GM18505 (cell line): ENCODE data around the gene YJU2.

Experiments
- ATAC-seq: cut with Tn5 transposase; IDR thresholded peaks from one replicate; pipeline ENCODE4 v1.9.1; 2021; ENCODE audit not compliant: unreplicated experiment
- POLR2A ChIP-seq: IDR thresholded peaks from 4 replicates; pipeline ENCODE4 v1.6.1; 2011; ENCODE audit warnings: borderline replicate concordance; ENCODE audit not compliant: insufficient read depth, insufficient read length; ENCODE audit errors: extremely low read depth

Gene YJU2

GRCh38 chr19:4288091-4288777 is 41.4 kb downstream of the YJU2 start:
- no peak for ATAC-seq
- no peak for TF ChIP-seq POLR2A

- no peak for TF ChIP-seq POLR2A
- ATAC-seq = no peak
These were observed 44.4 kb downstream of the YJU2 start for GRCh38 chr19:4291184-4291732.

DNA sequence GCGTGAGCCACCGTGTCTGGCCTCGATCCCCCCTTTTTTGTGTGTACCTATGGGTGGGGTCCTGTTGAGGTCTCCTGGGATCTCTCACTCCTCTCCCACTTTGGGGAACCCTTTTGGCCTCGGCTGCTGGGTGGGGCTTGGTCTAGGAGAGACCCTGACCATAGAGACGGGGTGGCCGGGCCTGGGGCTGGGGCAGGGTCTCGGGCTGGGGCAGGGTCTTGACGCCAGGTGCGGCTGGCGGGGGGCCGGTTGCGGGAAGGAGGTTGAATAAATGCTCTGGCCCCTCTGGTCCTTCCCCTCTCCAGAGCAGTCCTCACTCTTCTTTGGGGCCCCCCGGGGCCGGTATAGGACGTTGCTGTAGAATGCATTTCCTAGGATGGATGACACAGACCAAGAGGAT is 45.6 kb downstream of the YJU2 start:
- no peak for ATAC-seq
- no peak for TF ChIP-seq POLR2A

GRCh38 chr19:4294389-4294788 is 47.5 kb downstream of the YJU2 start:
- ATAC-seq = no peak
- no peak for TF ChIP-seq POLR2A

GRCh38 chr19:4295972-4296771 is 49.3 kb downstream of the YJU2 start:
- no peak for TF ChIP-seq POLR2A
- no peak for ATAC-seq

GRCh38 chr19:4297901-4298809 is 51.3 kb downstream of the YJU2 start:
- TF ChIP-seq POLR2A = no peak
- ATAC-seq = no peak

- no peak for TF ChIP-seq POLR2A
- no peak for ATAC-seq
These were observed 52.1 kb downstream of the YJU2 start for GRCh38 chr19:4298810-4299550.

GRCh38 chr19:4300589-4300988 is 53.7 kb downstream of the YJU2 start:
- TF ChIP-seq POLR2A = no peak
- ATAC-seq = no peak

DNA sequence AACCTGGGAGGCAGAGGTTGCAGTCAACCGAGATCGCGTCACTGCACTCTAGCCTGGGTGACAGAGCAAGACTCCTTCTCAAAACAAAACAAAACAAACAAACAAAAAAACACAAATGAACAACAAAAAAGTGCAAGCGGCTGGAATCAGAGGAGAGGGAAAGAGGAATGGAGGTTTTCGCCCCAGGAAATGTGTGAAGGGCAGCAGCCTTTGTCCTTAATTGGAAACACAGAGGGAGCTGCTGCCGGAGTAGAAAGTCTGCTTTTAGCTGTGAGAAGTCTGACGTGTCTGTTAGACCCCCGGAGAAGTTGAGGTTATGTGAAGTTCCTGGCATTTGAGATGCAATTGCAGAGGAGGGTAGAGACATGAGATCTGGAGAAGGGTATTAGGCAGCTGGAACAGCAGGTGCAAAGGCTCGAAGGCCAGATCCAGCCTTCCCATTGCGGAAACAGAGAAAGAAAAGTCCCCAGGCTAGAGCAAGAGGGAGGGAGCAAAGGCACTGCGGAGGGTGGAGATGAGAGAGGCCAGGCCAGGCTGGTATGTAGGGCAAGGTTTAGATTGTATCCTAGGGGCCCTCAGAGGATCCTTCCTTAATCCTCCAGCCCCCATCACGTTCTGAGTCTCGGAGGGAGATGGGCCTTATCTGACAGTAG is 54.8 kb downstream of the YJU2 start:
- ATAC-seq = no peak
- no peak for TF ChIP-seq POLR2A

DNA sequence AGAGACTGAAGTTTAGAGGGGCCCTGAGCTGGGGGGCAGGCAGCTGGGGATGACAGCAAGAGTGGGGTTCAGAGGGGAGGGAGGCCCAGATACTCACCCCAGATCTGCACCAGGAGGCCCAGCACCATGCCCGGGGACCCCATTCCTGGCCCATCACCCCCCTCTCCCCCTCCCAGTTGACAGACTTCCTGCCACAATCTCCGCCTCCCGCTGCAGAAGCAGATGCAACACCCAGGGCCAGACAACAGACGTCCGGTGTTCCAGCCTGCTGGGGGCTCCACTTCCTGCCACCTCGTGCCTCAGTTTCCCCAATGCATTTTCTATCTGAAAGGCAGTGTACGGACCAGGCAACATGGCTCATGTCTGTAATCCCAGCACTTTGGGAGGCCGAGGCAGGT is 55.4 kb downstream of the YJU2 start, which contains the start of gene TMIGD2:
Gene TMIGD2 (minus strand): TSS at position 147 of the 398 bp plus-strand sequence. CDS start 4 bp downstream, at position 143.
- no peak for ATAC-seq
- no peak for TF ChIP-seq POLR2A

- no peak for ATAC-seq
- no peak for TF ChIP-seq POLR2A
These were observed 57.1 kb downstream of the YJU2 start for GRCh38 chr19:4303819-4304537.

GRCh38 chr19:4304538-4305256 is 57.8 kb downstream of the YJU2 start, which contains the start of gene FSD1:
FSD1 (plus strand) TSS chr19:4304598; CDS start chr19:4304747, 149 bp downstream.
- no peak for ATAC-seq

More at GRCh38 chr19:4304538-4305256, 57.8 kb downstream of the YJU2 start, which contains the start of gene FSD1:
- no peak for TF ChIP-seq POLR2A
